C4-2B (cell line): ENCODE measurements around the gene WDR72.

Source experiments
- ZFX ChIP-seq: fragments of 450-650 bp; IDR thresholded peaks from 2 replicates; pipeline ENCODE4 v1.6.1; 2017
- TF ChIP-seq, protein P1 (sequence below): fragments of 450-650 bp; conservative IDR thresholded peaks from 2 replicates; pipeline ENCODE4 v1.5.1; 2017; ENCODE audit warnings: mild to moderate bottlenecking

DNA sequence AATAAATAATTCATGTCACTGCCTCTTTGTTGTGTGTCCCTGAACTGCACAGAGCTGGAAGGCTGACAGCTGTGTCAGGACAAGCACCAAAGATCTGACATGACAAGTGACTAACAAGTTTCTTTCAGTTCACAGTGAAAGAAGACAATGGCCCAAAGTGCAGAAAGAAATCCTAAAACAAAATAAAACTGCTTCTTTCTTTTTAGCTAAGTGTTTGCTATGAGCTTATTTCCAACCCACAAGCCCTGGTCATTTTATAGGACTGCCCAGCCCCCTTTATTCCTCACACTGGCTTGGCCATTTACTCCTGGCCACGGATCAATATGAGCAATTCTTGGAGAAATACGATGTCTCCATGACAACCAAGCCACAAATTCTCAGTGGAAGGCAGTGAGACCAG is 238.5 kb downstream of the WDR72 start:
- TF ChIP-seq, protein P1, sequence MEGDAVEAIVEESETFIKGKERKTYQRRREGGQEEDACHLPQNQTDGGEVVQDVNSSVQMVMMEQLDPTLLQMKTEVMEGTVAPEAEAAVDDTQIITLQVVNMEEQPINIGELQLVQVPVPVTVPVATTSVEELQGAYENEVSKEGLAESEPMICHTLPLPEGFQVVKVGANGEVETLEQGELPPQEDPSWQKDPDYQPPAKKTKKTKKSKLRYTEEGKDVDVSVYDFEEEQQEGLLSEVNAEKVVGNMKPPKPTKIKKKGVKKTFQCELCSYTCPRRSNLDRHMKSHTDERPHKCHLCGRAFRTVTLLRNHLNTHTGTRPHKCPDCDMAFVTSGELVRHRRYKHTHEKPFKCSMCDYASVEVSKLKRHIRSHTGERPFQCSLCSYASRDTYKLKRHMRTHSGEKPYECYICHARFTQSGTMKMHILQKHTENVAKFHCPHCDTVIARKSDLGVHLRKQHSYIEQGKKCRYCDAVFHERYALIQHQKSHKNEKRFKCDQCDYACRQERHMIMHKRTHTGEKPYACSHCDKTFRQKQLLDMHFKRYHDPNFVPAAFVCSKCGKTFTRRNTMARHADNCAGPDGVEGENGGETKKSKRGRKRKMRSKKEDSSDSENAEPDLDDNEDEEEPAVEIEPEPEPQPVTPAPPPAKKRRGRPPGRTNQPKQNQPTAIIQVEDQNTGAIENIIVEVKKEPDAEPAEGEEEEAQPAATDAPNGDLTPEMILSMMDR, result no peak
- TF ChIP-seq ZFX, result no peak
